DND-41 (cell line): ENCODE measurements around the gene FAM78A.

Experiments
- CTCF ChIP-seq: IDR thresholded peaks from 2 replicates; pipeline ENCODE4 v1.5.1; 2012; ENCODE audit warnings: borderline replicate concordance, low read length, moderate library complexity, mild to moderate bottlenecking; ENCODE audit not compliant: poor library complexity, severe bottlenecking; ENCODE audit errors: extremely low read depth
- EZH2 ChIP-seq: IDR thresholded peaks from 3 replicates; pipeline ENCODE4 v1.6.1; 2012; ENCODE audit warnings: borderline replicate concordance, low read depth, mild to moderate bottlenecking, moderate library complexity, low read length, inconsistent platforms; ENCODE audit not compliant: severe bottlenecking

GRCh38 chr9:131299346-131299960 lies 23.1 kb upstream of the FAM78A start:
- TF ChIP-seq CTCF (no peak), EZH2 (no peak)
